HepG2 (cell line): ENCODE data around the gene ARHGEF3. TPM values are rescaled to one million over a fixed set of nuclear protein-coding genes. Genes with fewer than 3 reads are reported as not detected.

Source experiments
- ATM ChIP-seq: fragments of 450-650 bp; IDR thresholded peaks from 2 replicates; pipeline ENCODE4 v1.7.1; 2017; ENCODE audit warnings: mild to moderate bottlenecking, borderline replicate concordance
- ERF ChIP-seq: IDR thresholded peaks from 2 replicates; pipeline ENCODE4 v1.6.1; 2018; ENCODE audit warnings: missing biosample characterization, missing genetic modification reagents
- GATAD1 ChIP-seq: IDR thresholded peaks from 2 replicates; pipeline ENCODE4 v1.6.1; 2016; ENCODE audit warnings: missing genetic modification reagents, missing compliant biosample characterization
- KMT2A ChIP-seq: sonication (generic); formaldehyde crosslinking; IDR thresholded peaks from 2 replicates; pipeline ENCODE4 v1.4.0; 2020; ENCODE audit warnings: missing genetic modification reagents
- NR3C1 ChIP-seq: sonication (generic); formaldehyde crosslinking; IDR thresholded peaks from 2 replicates; pipeline ENCODE4 v1.4.0; 2020; ENCODE audit warnings: missing genetic modification reagents
- PRDM4 ChIP-seq: sonication (generic); formaldehyde crosslinking; IDR thresholded peaks from 2 replicates; pipeline ENCODE4 v1.9.0; 2021; ENCODE audit warnings: missing genetic modification reagents, borderline replicate concordance
- RBM39 ChIP-seq: fragments of 200-400 bp; formaldehyde crosslinking; IDR thresholded peaks from one replicate; pipeline ENCODE4 v1.6.1; 2018; ENCODE audit warnings: antibody characterized with exemption, mild to moderate bottlenecking, low read depth, low read length; ENCODE audit not compliant: poor library complexity, severe bottlenecking
- REPIN1 ChIP-seq: sonication (generic); formaldehyde crosslinking; IDR thresholded peaks from 2 replicates; pipeline ENCODE4 v1.8.0; 2022; ENCODE audit warnings: missing genetic modification reagents, low read depth, mild to moderate bottlenecking, borderline replicate concordance
- RORA ChIP-seq: sonication (generic); formaldehyde crosslinking; IDR thresholded peaks from 2 replicates; pipeline ENCODE4 v1.5.0; 2020; ENCODE audit warnings: mild to moderate bottlenecking, missing genetic modification reagents, moderate library complexity
- SPEN ChIP-seq: sonication (generic); formaldehyde crosslinking; IDR thresholded peaks from 2 replicates; pipeline ENCODE4 v1.5.1; 2020; ENCODE audit warnings: low read depth, mild to moderate bottlenecking, missing genetic modification reagents
- THAP7 ChIP-seq: sonication (generic); formaldehyde crosslinking; IDR thresholded peaks from 2 replicates; pipeline ENCODE4 v1.8.1; 2023; ENCODE audit warnings: mild to moderate bottlenecking, missing genetic modification reagents
- TP53 ChIP-seq: sonication (generic); formaldehyde crosslinking; conservative IDR thresholded peaks from 2 replicates; pipeline ENCODE4 v1.4.0; 2020; ENCODE audit warnings: missing genetic modification reagents
- ZNF318 ChIP-seq: sonication (generic); formaldehyde crosslinking; IDR thresholded peaks from 2 replicates; pipeline ENCODE4 v1.4.0; 2020; ENCODE audit warnings: mild to moderate bottlenecking, missing genetic modification reagents
- ZNF660 ChIP-seq: sonication (generic); formaldehyde crosslinking; IDR thresholded peaks from 2 replicates; pipeline ENCODE4 v1.5.1; 2020; ENCODE audit warnings: mild to moderate bottlenecking, low read depth, missing genetic modification reagents, borderline replicate concordance
- ZNF772 ChIP-seq: sonication (generic); formaldehyde crosslinking; IDR thresholded peaks from 2 replicates; pipeline ENCODE4 v1.5.0; 2020; ENCODE audit warnings: mild to moderate bottlenecking, missing genetic modification reagents
- ZSCAN5A ChIP-seq: sonication (generic); formaldehyde crosslinking; IDR thresholded peaks from 2 replicates; pipeline ENCODE4 v1.8.0; 2022; ENCODE audit warnings: mild to moderate bottlenecking, missing genetic modification reagents, borderline replicate concordance
- polyA plus RNA-seq, 8 experiments: library from polyadenylated mRNA; depleted of rRNA in 3 of 8; stranded (reverse) in 7 of 8; unstranded in 1 of 8; fragments of >200 nt; fragmentation: Illumina TruSeq in 4 of 8; extraction: Trizol in 4 of 8; gene quantifications; 2 replicates each; pipeline versions ENCODE4 v1.2.1 to v1.2.3, GENCODE V29; 2011 to 2016; ENCODE audit warnings: low read depth in 4 of 8, missing spikeins in 1 of 8, mixed read lengths in 1 of 8; ENCODE audit not compliant: insufficient read depth in 1 of 8
- total RNA-seq, 5 experiments: library from RNA; depleted of rRNA; stranded (reverse); fragments of >200 nt; fragmentation: Illumina TruSeq; extraction: Trizol; gene quantifications; 2 replicates each; pipeline ENCODE4 v1.2.3, GENCODE V29; 2016; ENCODE audit warnings: low read depth in 1 of 5

Gene ARHGEF3
- total and polyA plus RNA-seq, 2 of the 13 experiments (the other 11 are each of a cell fraction or from before 2014, with no cell fraction given), result 14.8 to 23.1 TPM

- no peak for TF ChIP-seq PRDM4
- TF ChIP-seq THAP7, result no peak; the same call in 1 of the 2 replicates
- TF ChIP-seq GATAD1, result peak; percentile 41
- peak; percentile 79; the same call in 1 of the 2 replicates for TF ChIP-seq ZNF772 (CRISPR knock-in tag)
- no peak for TF ChIP-seq NR3C1 (CRISPR knock-in tag)
- TF ChIP-seq TP53 (CRISPR knock-in tag), result no peak
- no peak for TF ChIP-seq RORA
- no peak for TF ChIP-seq RBM39
- TF ChIP-seq ZNF318 (CRISPR knock-in tag), result no peak
- TF ChIP-seq ERF (CRISPR knock-in tag), result peak; percentile 93
- TF ChIP-seq KMT2A (CRISPR knock-in tag), result peak; percentile 16; the same call in 1 of the 2 replicates
- peak; percentile 62 for TF ChIP-seq SPEN (CRISPR knock-in tag)
- TF ChIP-seq ATM, result no peak
- 0 out of 2 replicates have a peak, but pooled peaks have one; percentile 20 for TF ChIP-seq REPIN1 (CRISPR knock-in tag)
- TF ChIP-seq ZNF660 (CRISPR knock-in tag), result no peak
- TF ChIP-seq ZSCAN5A, result peak; percentile 56; the same call in 1 of the 2 replicates
Observed at GRCh38 chr3:56683122-56683817, 118.5 kb downstream of the ARHGEF3 start, which contains the start of gene TASOR (continued).
